K562 (cell line): ENCODE data around the gene GEN1. TPM values are rescaled to one million over a fixed set of nuclear protein-coding genes. Genes with fewer than 3 reads are reported as not detected.
A peak's percentile ranks its signal among the peaks of the same experiment; 100 is the strongest.

ENCODE experiments used
- CREB1 ChIP-seq, 2 experiments: sonication (generic) in 1 of 2; formaldehyde crosslinking in 1 of 2; IDR thresholded peaks; 2 replicates each; pipeline versions ENCODE4 v1.6.1 to v1.8.0; 2012 to 2022; ENCODE audit warnings: inconsistent platforms in 1 of 2, mild to moderate bottlenecking in 1 of 2, missing genetic modification reagents in 1 of 2, moderate library complexity in 1 of 2
- DIDO1 ChIP-seq: fragments of 450-650 bp; IDR thresholded peaks from 2 replicates; pipeline ENCODE4 v1.6.1; 2016; ENCODE audit warnings: low read depth, missing biosample characterization, missing genetic modification characterization
- KDM5B ChIP-seq: fragments of 200-600 bp; sonication (generic); IDR thresholded peaks from 2 replicates; pipeline ENCODE4 v1.6.1; 2012; ENCODE audit warnings: low read depth, mild to moderate bottlenecking, moderate library complexity, low read length, control low read depth, inconsistent platforms; ENCODE audit not compliant: insufficient replicate concordance
- LCOR ChIP-seq: sonication (generic); formaldehyde crosslinking; IDR thresholded peaks from 2 replicates; pipeline ENCODE4 v1.8.0; 2022; ENCODE audit warnings: mild to moderate bottlenecking, missing genetic modification reagents
- MTA1 ChIP-seq: fragments of 450-650 bp; IDR thresholded peaks from 2 replicates; pipeline ENCODE4 v1.6.1; 2017; ENCODE audit warnings: borderline replicate concordance
- NFYB ChIP-seq: IDR thresholded peaks from 2 replicates; pipeline ENCODE4 v1.6.1; 2011; ENCODE audit warnings: mild to moderate bottlenecking, moderate library complexity; ENCODE audit not compliant: insufficient read length; ENCODE audit errors: extremely low read depth
- NONO ChIP-seq, 2 experiments: fragments of 200-400 bp in 1 of 2; fragments of 450-650 bp in 1 of 2; formaldehyde crosslinking in 1 of 2; IDR thresholded peaks; 2 replicates each; pipeline ENCODE4 v1.6.1; 2017; ENCODE audit warnings: low read depth in 2 of 2, mild to moderate bottlenecking in 2 of 2, moderate library complexity in 2 of 2, low read length in 1 of 2
- OTX1 ChIP-seq: fragments of 450-650 bp; formaldehyde crosslinking; IDR thresholded peaks from 2 replicates; pipeline ENCODE4 v1.4.0; 2022; ENCODE audit warnings: mild to moderate bottlenecking
- POLR2AphosphoS5 ChIP-seq: IDR thresholded peaks from 2 replicates; pipeline ENCODE4 v1.6.1; 2011; ENCODE audit warnings: mild to moderate bottlenecking, low read depth, low read length, moderate library complexity; ENCODE audit not compliant: control insufficient read depth, insufficient read depth
- POLR2H ChIP-seq: IDR thresholded peaks from 2 replicates; pipeline ENCODE4 v1.6.1; 2016; ENCODE audit warnings: missing genetic modification characterization, low read depth, mild to moderate bottlenecking, control low read depth, missing compliant biosample characterization, moderate library complexity
- ZBTB7A ChIP-seq: IDR thresholded peaks from 2 replicates; pipeline ENCODE4 v1.6.1; 2011; ENCODE audit warnings: low read depth, mild to moderate bottlenecking, low read length, moderate library complexity, borderline replicate concordance; ENCODE audit not compliant: control insufficient read depth
- ZNF121 ChIP-seq: sonication (generic); formaldehyde crosslinking; conservative IDR thresholded peaks from 2 replicates; pipeline ENCODE4 v1.8.0; 2022; ENCODE audit warnings: missing genetic modification reagents
- ZNF23 ChIP-seq: fragments of 250-450 bp; sonication (Bioruptor Pico); IDR thresholded peaks from 2 replicates; pipeline ENCODE4 v1.4.0; 2020; ENCODE audit warnings: mild to moderate bottlenecking
- ZNF644 ChIP-seq: fragments of 200-800 bp; sonication (Bioruptor generic); IDR thresholded peaks from 2 replicates; pipeline ENCODE4 v1.6.1; 2016; ENCODE audit warnings: low read depth, missing genetic modification characterization, missing compliant biosample characterization
- polyA plus RNA-seq, 8 experiments: library from polyadenylated mRNA; depleted of rRNA in 4 of 8; stranded (reverse) in 5 of 8; unstranded in 3 of 8; fragments of >200 nt; fragmentation: Nextera tagmentation in 2 of 8; fragmentation: Illumina TruSeq in 1 of 8; extraction: Ambion mirVana in 2 of 8; extraction: Trizol in 1 of 8; gene quantifications; 2 replicates each; pipeline versions ENCODE4 v1.2.1 to v1.2.3, GENCODE V29; 2011 to 2014; ENCODE audit warnings: inconsistent platforms in 1 of 8, missing spikeins in 1 of 8
- total RNA-seq, 7 experiments: library from RNA; depleted of rRNA in 6 of 7; stranded (reverse); fragments of >200 nt in 6 of 7; fragmentation: Illumina TruSeq in 2 of 7; extraction: Trizol in 2 of 7; gene quantifications; 2 replicates each; pipeline versions ENCODE4 v1.2.1 to v1.2.3, GENCODE V29; 2011 to 2021; ENCODE audit warnings: low replicate concordance in 1 of 7
- TF ChIP-seq, protein P1 (sequence below): sonication (generic); formaldehyde crosslinking; IDR thresholded peaks from 2 replicates; pipeline ENCODE4 v1.9.0; 2022; ENCODE audit warnings: mild to moderate bottlenecking, missing genetic modification reagents
- TF ChIP-seq, protein P2 (sequence below): fragments of 200-800 bp; sonication (Bioruptor generic); IDR thresholded peaks from 2 replicates; pipeline ENCODE4 v1.6.1; 2016; ENCODE audit warnings: missing genetic modification characterization, missing compliant biosample characterization
- TF ChIP-seq, protein P3 (sequence below): fragments of 250-450 bp; sonication (Bioruptor Pico); IDR thresholded peaks from 2 replicates; pipeline ENCODE4 v1.4.0; 2020; ENCODE audit warnings: borderline replicate concordance

Gene GEN1
- total and polyA plus RNA-seq, 9 of the 15 experiments (the other 6 are each of a cell fraction or from before 2014, with no cell fraction given): 8.6 to 39.7 (median 24.5) TPM

DNA sequence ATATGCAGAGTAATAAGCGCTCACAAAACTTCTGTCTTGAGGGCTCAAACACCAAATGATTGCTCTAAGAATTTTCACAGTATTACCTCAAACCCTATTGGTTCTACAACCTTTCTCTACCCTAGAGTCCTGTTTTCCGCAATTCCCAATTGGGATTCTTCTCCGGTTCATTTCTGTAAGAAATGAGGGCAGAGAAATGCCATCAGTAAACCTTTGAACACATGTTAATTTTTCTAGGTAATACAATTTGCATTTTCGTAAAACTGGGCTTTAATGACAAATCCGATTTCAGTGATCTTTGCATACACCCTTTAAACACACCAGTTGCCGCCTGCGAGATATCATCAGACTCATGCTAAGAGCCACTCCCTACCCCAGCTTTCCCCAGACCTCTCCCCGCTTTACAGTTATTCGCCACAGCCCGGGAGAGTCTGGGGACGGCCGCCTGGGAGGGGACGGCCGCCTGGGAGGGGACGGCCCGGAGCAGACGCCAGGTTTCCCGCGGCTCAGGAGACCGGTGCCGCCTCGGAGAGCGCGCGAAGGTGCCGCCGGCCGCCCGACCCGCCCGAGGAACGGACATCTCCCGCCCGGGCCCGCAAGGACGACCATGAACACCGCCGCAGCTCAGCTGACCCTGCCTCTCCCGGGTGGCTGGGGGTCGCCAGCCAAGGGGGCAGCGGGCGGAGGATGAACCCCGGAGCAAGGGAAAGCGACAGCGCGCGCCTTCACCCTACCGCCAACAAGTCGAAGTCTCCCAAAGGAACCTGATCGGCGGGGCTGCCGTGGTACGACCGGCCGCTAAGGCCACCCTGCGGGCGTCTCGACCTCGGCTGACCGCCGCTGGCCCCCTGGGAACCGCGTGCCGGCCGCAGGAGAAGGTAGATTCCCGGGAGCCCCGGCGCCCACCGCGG is 791 bp upstream of the GEN1 start (continued):
- TF ChIP-seq NFYB (no peak), ZNF23 (CRISPR knock-in tag) (no peak), POLR2AphosphoS5 (peak; percentile 60; the same call in 1 of the 2 replicates), ZBTB7A (no peak), MTA1 (no peak), LCOR (CRISPR knock-in tag) (peak; percentile 40; the same call in 1 of the 2 replicates), ZNF644 (no peak), ZNF121 (no peak), POLR2H (no peak; the same call in 1 of the 2 replicates), OTX1 (peak; percentile 59; the same call in 1 of the 2 replicates), KDM5B (peak; percentile 65), NONO (IDR thresholded peaks at IDR 0.05; ENCODE audit: low read depth in 2 of 2, low read length in 1 of 2) (0 out of 4 replicates have a peak, but pooled peaks of 1 of the 2 experiments have one; percentile 36), DIDO1 (tag) (no peak), CREB1 (IDR thresholded peaks at IDR 0.05) (no peak), CREB1 (CRISPR knock-in tag; IDR thresholded peaks at IDR 0.05) (no peak)
- TF ChIP-seq, protein P1, sequence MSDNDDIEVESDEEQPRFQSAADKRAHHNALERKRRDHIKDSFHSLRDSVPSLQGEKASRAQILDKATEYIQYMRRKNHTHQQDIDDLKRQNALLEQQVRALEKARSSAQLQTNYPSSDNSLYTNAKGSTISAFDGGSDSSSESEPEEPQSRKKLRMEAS (CRISPR knock-in tag): peak; percentile 50
- TF ChIP-seq, protein P2, sequence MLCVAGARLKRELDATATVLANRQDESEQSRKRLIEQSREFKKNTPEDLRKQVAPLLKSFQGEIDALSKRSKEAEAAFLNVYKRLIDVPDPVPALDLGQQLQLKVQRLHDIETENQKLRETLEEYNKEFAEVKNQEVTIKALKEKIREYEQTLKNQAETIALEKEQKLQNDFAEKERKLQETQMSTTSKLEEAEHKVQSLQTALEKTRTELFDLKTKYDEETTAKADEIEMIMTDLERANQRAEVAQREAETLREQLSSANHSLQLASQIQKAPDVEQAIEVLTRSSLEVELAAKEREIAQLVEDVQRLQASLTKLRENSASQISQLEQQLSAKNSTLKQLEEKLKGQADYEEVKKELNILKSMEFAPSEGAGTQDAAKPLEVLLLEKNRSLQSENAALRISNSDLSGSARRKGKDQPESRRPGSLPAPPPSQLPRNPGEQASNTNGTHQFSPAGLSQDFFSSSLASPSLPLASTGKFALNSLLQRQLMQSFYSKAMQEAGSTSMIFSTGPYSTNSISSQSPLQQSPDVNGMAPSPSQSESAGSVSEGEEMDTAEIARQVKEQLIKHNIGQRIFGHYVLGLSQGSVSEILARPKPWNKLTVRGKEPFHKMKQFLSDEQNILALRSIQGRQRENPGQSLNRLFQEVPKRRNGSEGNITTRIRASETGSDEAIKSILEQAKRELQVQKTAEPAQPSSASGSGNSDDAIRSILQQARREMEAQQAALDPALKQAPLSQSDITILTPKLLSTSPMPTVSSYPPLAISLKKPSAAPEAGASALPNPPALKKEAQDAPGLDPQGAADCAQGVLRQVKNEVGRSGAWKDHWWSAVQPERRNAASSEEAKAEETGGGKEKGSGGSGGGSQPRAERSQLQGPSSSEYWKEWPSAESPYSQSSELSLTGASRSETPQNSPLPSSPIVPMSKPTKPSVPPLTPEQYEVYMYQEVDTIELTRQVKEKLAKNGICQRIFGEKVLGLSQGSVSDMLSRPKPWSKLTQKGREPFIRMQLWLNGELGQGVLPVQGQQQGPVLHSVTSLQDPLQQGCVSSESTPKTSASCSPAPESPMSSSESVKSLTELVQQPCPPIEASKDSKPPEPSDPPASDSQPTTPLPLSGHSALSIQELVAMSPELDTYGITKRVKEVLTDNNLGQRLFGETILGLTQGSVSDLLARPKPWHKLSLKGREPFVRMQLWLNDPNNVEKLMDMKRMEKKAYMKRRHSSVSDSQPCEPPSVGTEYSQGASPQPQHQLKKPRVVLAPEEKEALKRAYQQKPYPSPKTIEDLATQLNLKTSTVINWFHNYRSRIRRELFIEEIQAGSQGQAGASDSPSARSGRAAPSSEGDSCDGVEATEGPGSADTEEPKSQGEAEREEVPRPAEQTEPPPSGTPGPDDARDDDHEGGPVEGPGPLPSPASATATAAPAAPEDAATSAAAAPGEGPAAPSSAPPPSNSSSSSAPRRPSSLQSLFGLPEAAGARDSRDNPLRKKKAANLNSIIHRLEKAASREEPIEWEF: no peak
- TF ChIP-seq, protein P3, sequence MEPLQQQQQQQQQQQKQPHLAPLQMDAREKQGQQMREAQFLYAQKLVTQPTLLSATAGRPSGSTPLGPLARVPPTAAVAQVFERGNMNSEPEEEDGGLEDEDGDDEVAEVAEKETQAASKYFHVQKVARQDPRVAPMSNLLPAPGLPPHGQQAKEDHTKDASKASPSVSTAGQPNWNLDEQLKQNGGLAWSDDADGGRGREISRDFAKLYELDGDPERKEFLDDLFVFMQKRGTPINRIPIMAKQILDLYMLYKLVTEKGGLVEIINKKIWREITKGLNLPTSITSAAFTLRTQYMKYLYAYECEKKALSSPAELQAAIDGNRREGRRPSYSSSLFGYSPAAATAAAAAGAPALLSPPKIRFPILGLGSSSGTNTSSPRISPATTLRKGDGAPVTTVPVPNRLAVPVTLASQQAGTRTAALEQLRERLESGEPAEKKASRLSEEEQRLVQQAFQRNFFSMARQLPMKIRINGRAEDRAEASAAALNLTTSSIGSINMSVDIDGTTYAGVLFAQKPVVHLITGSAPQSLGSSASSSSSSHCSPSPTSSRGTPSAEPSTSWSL (CRISPR knock-in tag): no peak
